ENCODE measurements around the gene IFNL3.

DNA sequence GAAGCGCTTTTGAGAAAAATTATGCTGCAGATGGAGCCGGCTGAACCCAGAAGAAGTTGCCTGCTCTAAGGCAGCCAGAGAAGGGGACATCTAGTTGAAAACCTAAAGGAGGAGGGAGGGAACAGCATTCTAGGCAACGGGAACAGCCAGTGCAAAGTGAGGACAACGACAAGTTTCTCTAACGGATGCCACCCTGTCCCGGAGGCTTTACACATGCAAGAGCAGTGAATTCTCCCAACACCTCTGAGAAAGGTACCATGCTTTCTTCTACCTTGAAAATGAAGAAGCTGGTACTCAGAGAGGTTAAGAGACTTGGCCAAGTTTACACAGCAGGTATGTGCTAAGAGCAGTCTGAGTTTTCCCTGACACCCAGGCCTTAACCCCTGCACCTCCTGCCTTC is 5.9 kb downstream of the IFNL3 start:
- TF ChIP-seq, protein P1, sequence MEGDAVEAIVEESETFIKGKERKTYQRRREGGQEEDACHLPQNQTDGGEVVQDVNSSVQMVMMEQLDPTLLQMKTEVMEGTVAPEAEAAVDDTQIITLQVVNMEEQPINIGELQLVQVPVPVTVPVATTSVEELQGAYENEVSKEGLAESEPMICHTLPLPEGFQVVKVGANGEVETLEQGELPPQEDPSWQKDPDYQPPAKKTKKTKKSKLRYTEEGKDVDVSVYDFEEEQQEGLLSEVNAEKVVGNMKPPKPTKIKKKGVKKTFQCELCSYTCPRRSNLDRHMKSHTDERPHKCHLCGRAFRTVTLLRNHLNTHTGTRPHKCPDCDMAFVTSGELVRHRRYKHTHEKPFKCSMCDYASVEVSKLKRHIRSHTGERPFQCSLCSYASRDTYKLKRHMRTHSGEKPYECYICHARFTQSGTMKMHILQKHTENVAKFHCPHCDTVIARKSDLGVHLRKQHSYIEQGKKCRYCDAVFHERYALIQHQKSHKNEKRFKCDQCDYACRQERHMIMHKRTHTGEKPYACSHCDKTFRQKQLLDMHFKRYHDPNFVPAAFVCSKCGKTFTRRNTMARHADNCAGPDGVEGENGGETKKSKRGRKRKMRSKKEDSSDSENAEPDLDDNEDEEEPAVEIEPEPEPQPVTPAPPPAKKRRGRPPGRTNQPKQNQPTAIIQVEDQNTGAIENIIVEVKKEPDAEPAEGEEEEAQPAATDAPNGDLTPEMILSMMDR (optimal IDR thresholded peaks at IDR 0.05 in 1 of 3, IDR thresholded peaks at IDR 0.05 in 1 of 3, conservative IDR thresholded peaks at IDR 0.05 in 1 of 3; ENCODE audit: extremely low read depth in 1 of 3, insufficient read depth in 2 of 3, low read length in 3 of 3): no peak
- TF ChIP-seq EZH2 (IDR thresholded peaks at IDR 0.05; ENCODE audit: low read length): no peak

Measured in keratinocyte (primary cell).